Measurements from ENCODE around the gene ERC1. TPM values are rescaled to one million over a fixed set of nuclear protein-coding genes. Genes with fewer than 3 reads are reported as not detected.

The ERC1 gene
- polyA plus RNA-seq, 2 of the 4 experiments (the other 2 are of a cell fraction), result 14.2 to 20.9 TPM

DNA sequence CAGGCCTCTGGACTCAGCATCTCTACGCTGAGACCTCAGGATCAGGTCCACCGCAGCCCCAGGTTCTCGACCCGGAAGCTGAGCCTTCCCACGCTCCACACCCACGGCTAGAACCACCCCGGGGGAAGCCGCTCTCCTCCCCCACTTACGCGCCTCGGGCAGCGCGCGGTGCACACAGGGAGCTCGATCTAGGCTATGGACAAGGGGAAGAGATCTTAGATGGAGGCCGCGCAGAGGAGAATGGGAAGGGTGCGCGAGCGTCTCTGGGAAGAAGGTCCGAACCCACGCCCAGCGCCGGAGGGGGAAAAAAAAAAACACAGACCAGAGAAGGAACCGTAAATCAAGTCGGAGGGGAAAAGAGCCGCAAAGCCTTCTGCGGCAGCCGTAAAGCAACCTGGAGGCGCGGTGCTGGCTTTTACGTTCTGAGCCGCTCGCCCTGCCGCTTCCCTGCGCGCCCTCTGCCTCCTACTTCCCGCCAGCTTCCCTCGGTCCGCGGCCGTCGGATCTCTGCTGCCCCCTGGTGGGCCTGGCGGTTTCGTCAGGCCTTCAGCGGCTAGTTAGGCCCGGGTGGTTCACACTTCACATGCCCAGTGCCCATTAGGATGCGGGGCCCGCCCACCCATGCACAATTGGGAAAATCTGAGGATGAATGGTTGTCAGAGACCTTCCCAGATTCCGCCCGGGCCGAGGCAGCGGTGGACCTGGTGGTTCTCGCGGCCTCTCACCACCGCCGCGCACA lies 41.4 kb upstream of the ERC1 start, which contains the start of gene RAD52 (continued):
- TF ChIP-seq, protein P1, sequence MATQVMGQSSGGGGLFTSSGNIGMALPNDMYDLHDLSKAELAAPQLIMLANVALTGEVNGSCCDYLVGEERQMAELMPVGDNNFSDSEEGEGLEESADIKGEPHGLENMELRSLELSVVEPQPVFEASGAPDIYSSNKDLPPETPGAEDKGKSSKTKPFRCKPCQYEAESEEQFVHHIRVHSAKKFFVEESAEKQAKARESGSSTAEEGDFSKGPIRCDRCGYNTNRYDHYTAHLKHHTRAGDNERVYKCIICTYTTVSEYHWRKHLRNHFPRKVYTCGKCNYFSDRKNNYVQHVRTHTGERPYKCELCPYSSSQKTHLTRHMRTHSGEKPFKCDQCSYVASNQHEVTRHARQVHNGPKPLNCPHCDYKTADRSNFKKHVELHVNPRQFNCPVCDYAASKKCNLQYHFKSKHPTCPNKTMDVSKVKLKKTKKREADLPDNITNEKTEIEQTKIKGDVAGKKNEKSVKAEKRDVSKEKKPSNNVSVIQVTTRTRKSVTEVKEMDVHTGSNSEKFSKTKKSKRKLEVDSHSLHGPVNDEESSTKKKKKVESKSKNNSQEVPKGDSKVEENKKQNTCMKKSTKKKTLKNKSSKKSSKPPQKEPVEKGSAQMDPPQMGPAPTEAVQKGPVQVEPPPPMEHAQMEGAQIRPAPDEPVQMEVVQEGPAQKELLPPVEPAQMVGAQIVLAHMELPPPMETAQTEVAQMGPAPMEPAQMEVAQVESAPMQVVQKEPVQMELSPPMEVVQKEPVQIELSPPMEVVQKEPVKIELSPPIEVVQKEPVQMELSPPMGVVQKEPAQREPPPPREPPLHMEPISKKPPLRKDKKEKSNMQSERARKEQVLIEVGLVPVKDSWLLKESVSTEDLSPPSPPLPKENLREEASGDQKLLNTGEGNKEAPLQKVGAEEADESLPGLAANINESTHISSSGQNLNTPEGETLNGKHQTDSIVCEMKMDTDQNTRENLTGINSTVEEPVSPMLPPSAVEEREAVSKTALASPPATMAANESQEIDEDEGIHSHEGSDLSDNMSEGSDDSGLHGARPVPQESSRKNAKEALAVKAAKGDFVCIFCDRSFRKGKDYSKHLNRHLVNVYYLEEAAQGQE (IDR thresholded peaks at IDR 0.05), result no peak
- TF ChIP-seq KDM1A (IDR thresholded peaks at IDR 0.05; ENCODE audit: low read depth), result 0 out of 2 replicates have a peak, but pooled peaks have one; percentile 8

GRCh38 chr12:951176-951575 lies 39.8 kb upstream of the ERC1 start:
- TF ChIP-seq USF2 (IDR thresholded peaks at IDR 0.05) (no peak), HOXB13 (CRISPR knock-in tag; IDR thresholded peaks at IDR 0.05; ENCODE audit: low read depth) (no peak), JUN (IDR thresholded peaks at IDR 0.05) (no peak), ZFP36 (IDR thresholded peaks at IDR 0.05; ENCODE audit: borderline replicate concordance, partially characterized antibody) (no peak), FOXS1 (CRISPR knock-in tag; IDR thresholded peaks at IDR 0.05) (no peak), HOXB5 (CRISPR knock-in tag; IDR thresholded peaks at IDR 0.05) (no peak), RFX5 (IDR thresholded peaks at IDR 0.05) (no peak), HDAC2 (IDR thresholded peaks at IDR 0.05) (no peak), EP300 (IDR thresholded peaks at IDR 0.05) (no peak), SMC3 (IDR thresholded peaks at IDR 0.05) (no peak), EHF (CRISPR knock-in tag; IDR thresholded peaks at IDR 0.05) (no peak), NPAS2 (CRISPR knock-in tag; IDR thresholded peaks at IDR 0.05; ENCODE audit: borderline replicate concordance) (no peak)
- no peak overlapping the region for H3K27ac ChIP-seq
- 3% methylated on average over 1 of the region's 1 CpG for WGBS (ENCODE audit: missing lambda C conversion rate)
- ChIA-PET POLR2A (no interaction called here), CTCF (interaction anchor here (0.8 to 6.0 kb wide), 8 partner anchors 15 to 654 kb away, joined by 3 to 48 read pairs (median 6); no protein-coding TSS in a partner anchor)
- no peak for ATAC-seq
- peaks cover 11% of the 10 kb centered on the region; the same call in 1 of the 3 replicates for H3K4me1 ChIP-seq
- no peaks in the 10 kb centered on the region for H3K9me3 ChIP-seq
- H3K4me3 ChIP-seq, result no peak overlapping the region
- DNase-seq (ENCODE audit: low read depth in 1 of 2, low spot score in 1 of 2), result no peak
- H3K4me2 ChIP-seq, result no peak overlapping the region
- FAIRE-seq, result no peak

- Histone ChIP-seq H3K4me1 (peaks cover 7% of the 10 kb centered on the region; the same call in 1 of the 3 replicates), H3K9me3 (no peaks in the 10 kb centered on the region), H3K4me3 (no peak overlapping the region), H3K4me2 (peak overlapping the region; percentile 27; the same call in 1 of the 3 replicates), H3K27ac (no peak overlapping the region)
- TF ChIP-seq KDM5A (IDR thresholded peaks at IDR 0.05), result no peak
- no peak for TF ChIP-seq HMGXB4 (CRISPR knock-in tag; IDR thresholded peaks at IDR 0.05; ENCODE audit: borderline replicate concordance)
- TF ChIP-seq RCOR1 (IDR thresholded peaks at IDR 0.05; ENCODE audit: low read depth, low read length), result no peak
- no peak for TF ChIP-seq GATA3 (IDR thresholded peaks at IDR 0.05; ENCODE audit: borderline replicate concordance)
- TF ChIP-seq SREBF2 (IDR thresholded peaks at IDR 0.05), result no peak
- TF ChIP-seq JUNB (IDR thresholded peaks at IDR 0.05), result no peak
- ChIA-PET POLR2A (no interaction called here), CTCF (interaction anchor here (1.1 to 6.0 kb wide), 3 partner anchors 9 to 383 kb away, joined by 3 to 48 read pairs (median 4); no protein-coding TSS in a partner anchor)
- DNase-seq (ENCODE audit: low read depth in 1 of 2, low spot score in 1 of 2) (no peak), FAIRE-seq (no peak), ATAC-seq (no peak)
- 54% methylated on average over 7 of the region's 7 CpGs for WGBS (ENCODE audit: missing lambda C conversion rate)
Measured at GRCh38 chr12:953776-954175, 37.2 kb upstream of the ERC1 start.
